OCI-LY1 (cell line): Measurements from ENCODE around the gene TK2.

Experiments
- H2AFZ ChIP-seq: fragments of 200-600 bp; sonication (generic), shearing (Covaris generic); 2 replicates; pipeline ENCODE4 v1.6.0; 2014; ENCODE audit warnings: antibody characterized with exemption, mild to moderate bottlenecking, low read length
- H3F3A ChIP-seq: fragments of 200-600 bp; sonication (generic), shearing (Covaris generic); 2 replicates; pipeline ENCODE4 v1.6.0; 2014; ENCODE audit warnings: mild to moderate bottlenecking, antibody characterized with exemption, low read length, moderate library complexity; ENCODE audit not compliant: insufficient read depth
- H3K27ac ChIP-seq: fragments of 200-600 bp; sonication (generic); 2 replicates; pipeline ENCODE4 v1.5.1; 2014; ENCODE audit warnings: low read length, mixed run types, mild to moderate bottlenecking, low read depth; ENCODE audit not compliant: poor library complexity, severe bottlenecking
- H3K27me3 ChIP-seq: fragments of 200-600 bp; sonication (generic); 2 replicates; pipeline ENCODE4 v1.6.0; 2014; ENCODE audit warnings: antibody characterized with exemption, mild to moderate bottlenecking, low read length, moderate library complexity; ENCODE audit not compliant: insufficient read depth
- H3K36me3 ChIP-seq: fragments of 200-600 bp; sonication (generic); 2 replicates; pipeline ENCODE4 v1.6.1; 2014; ENCODE audit warnings: mild to moderate bottlenecking, antibody characterized with exemption, low read length, moderate library complexity, mixed read lengths; ENCODE audit not compliant: insufficient read depth
- H3K4me1 ChIP-seq: fragments of 200-600 bp; sonication (generic); 2 replicates; pipeline ENCODE4 v1.5.1; 2014; ENCODE audit warnings: mild to moderate bottlenecking, low read length, moderate library complexity; ENCODE audit not compliant: insufficient read depth, severe bottlenecking
- H3K4me2 ChIP-seq: fragments of 200-600 bp; sonication (generic), shearing (Covaris generic); 2 replicates; pipeline ENCODE4 v1.6.1; 2014; ENCODE audit warnings: low read length
- H3K4me3 ChIP-seq: fragments of 200-600 bp; sonication (generic); 2 replicates; pipeline ENCODE4 v1.5.1; 2014; ENCODE audit warnings: low read length, low read depth, mild to moderate bottlenecking, mixed read lengths; ENCODE audit not compliant: poor library complexity, severe bottlenecking
- H3K79me2 ChIP-seq: fragments of 200-600 bp; shearing (Covaris generic); 2 replicates; pipeline ENCODE4 v1.6.1; 2016; ENCODE audit warnings: mixed run types, low read length, mixed read lengths; ENCODE audit not compliant: insufficient read depth
- H3K9ac ChIP-seq: fragments of 200-600 bp; sonication (generic), shearing (Covaris generic); 2 replicates; pipeline ENCODE4 v1.6.1; 2014; ENCODE audit warnings: mild to moderate bottlenecking, low read length, mixed read lengths
- H3K9me2 ChIP-seq: fragments of 200-600 bp; sonication (generic), shearing (Covaris generic); 2 replicates; pipeline ENCODE4 v1.6.1; 2014; ENCODE audit warnings: low read depth, mild to moderate bottlenecking, low read length, mixed read lengths
- H3K9me3 ChIP-seq: fragments of 200-600 bp; shearing (Covaris generic); 2 replicates; pipeline ENCODE4 v1.6.1; 2014; ENCODE audit warnings: low read length, mixed read lengths
- H4K20me1 ChIP-seq: fragments of 200-600 bp; sonication (generic), shearing (Covaris generic); 2 replicates; pipeline ENCODE4 v1.6.0; 2016; ENCODE audit warnings: mild to moderate bottlenecking, low read length; ENCODE audit not compliant: insufficient read depth
- CTCF ChIP-seq: fragments of 200-600 bp; sonication (generic), shearing (Covaris generic); IDR thresholded peaks from 2 replicates; pipeline ENCODE4 v1.5.1; 2017; ENCODE audit warnings: mild to moderate bottlenecking, antibody characterized with exemption, low read length, moderate library complexity, mixed read lengths
- EZH2 ChIP-seq: fragments of 200-600 bp; sonication (generic), shearing (Covaris generic); IDR thresholded peaks from 2 replicates; pipeline ENCODE4 v1.8.0; 2017; ENCODE audit warnings: borderline replicate concordance, mixed run types, mild to moderate bottlenecking, antibody characterized with exemption, low read length, moderate library complexity, mixed read lengths

Gene TK2

GRCh38 chr16:66523861-66524354 lies 26.0 kb downstream of the TK2 start:
- Histone ChIP-seq H3K9ac (peak overlapping the region; percentile 30; the same call in 1 of the 2 replicates), H3K27me3 (no peaks in the 10 kb centered on the region), H3K9me3 (no peaks in the 10 kb centered on the region), H3K9me2 (no peaks in the 10 kb centered on the region), H3K4me1 (peaks cover 73% of the 10 kb centered on the region), H3K27ac (peak overlapping the region; percentile 94), H3K4me2 (peak overlapping the region; percentile 40), H3K79me2 (no peaks in the 10 kb centered on the region), H3K4me3 (no peak overlapping the region), H3F3A (no peaks in the 10 kb centered on the region), H4K20me1 (no peaks in the 10 kb centered on the region), H3K36me3 (no peaks in the 10 kb centered on the region), H2AFZ (no peak overlapping the region)
- TF ChIP-seq CTCF, result no peak
- no peak for TF ChIP-seq EZH2

GRCh38 chr16:66522816-66523590 lies 26.9 kb downstream of the TK2 start:
- H3K79me2 ChIP-seq, result no peaks in the 10 kb centered on the region
- H3K27ac ChIP-seq, result peak overlapping the region; percentile 94
- no peaks in the 10 kb centered on the region for H3K9me2 ChIP-seq
- H3F3A ChIP-seq, result no peaks in the 10 kb centered on the region
- no peak overlapping the region for H3K4me3 ChIP-seq
- TF ChIP-seq EZH2, result no peak
- TF ChIP-seq CTCF, result no peak
- H3K9me3 ChIP-seq, result no peaks in the 10 kb centered on the region
- H3K9ac ChIP-seq, result no peak overlapping the region; the same call in 1 of the 2 replicates
- H2AFZ ChIP-seq, result no peak overlapping the region
- H3K36me3 ChIP-seq, result no peaks in the 10 kb centered on the region
- H3K4me1 ChIP-seq, result peaks cover 73% of the 10 kb centered on the region
- no peaks in the 10 kb centered on the region for H4K20me1 ChIP-seq
- peak overlapping the region; percentile 40; the same call in 1 of the 2 replicates for H3K4me2 ChIP-seq
- H3K27me3 ChIP-seq, result no peaks in the 10 kb centered on the region

GRCh38 chr16:66521951-66522771 lies 27.8 kb downstream of the TK2 start:
- no peak for TF ChIP-seq CTCF
- H3K9me2 ChIP-seq, result no peaks in the 10 kb centered on the region
- no peak overlapping the region for H3K9ac ChIP-seq
- H3K4me2 ChIP-seq, result no peak overlapping the region
- no peaks in the 10 kb centered on the region for H4K20me1 ChIP-seq
- peak overlapping the region; percentile 81 for H3K27ac ChIP-seq
- H3K79me2 ChIP-seq, result no peaks in the 10 kb centered on the region
- H3K9me3 ChIP-seq, result no peaks in the 10 kb centered on the region
- H3F3A ChIP-seq, result no peaks in the 10 kb centered on the region
- H3K27me3 ChIP-seq, result no peaks in the 10 kb centered on the region
- no peak overlapping the region for H3K4me3 ChIP-seq
- peaks cover 82% of the 10 kb centered on the region for H3K4me1 ChIP-seq
- H2AFZ ChIP-seq, result no peak overlapping the region
- H3K36me3 ChIP-seq, result no peaks in the 10 kb centered on the region
